ENCODE results near the gene MTMR2. TPM values are rescaled to one million over a fixed set of nuclear protein-coding genes. Genes with fewer than 3 reads are reported as not detected.

The MTMR2 gene
- total and polyA plus RNA-seq, 9 of the 15 experiments (the other 6 are each of a cell fraction or from before 2014, with no cell fraction given) = 12.6 to 35.8 (median 25.2) TPM

DNA sequence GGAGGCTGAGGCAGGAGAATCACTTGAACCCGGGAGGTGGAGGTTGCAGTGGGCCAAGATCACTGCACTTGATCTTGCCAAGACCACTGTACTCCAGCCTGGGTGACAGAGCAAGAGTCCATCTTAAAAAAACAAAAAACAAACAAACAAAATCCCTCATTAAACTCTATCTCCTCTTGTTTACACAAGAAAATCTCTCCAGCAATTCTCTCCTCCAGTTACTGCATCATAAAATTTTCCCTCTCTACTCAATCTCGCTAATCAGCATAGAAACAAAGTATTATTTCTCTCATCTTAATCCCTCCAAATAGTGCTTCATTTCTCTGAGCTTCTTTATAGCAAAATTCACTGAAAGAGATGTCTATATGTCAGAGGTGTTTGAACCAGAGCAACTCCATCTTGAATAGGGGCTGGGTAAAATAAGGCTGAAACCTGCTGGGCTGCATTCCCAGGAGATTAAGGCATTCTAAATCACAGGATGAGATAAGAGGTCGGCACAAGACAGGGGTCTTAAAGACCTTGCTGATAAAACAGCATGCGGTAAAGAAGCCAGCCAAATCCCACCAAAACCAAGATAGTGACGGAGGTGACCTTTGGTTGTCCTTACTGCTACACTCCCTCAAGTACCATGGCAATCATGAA lies 19.8 kb downstream of the MTMR2 start:
- H3K4me3 ChIP-seq = no peak overlapping the region
- POLR2A ChIA-PET = no interaction called here
- no peak for FAIRE-seq
- TF ChIP-seq EHMT2 (IDR thresholded peaks at IDR 0.05) (no peak), MEF2D (tag; conservative IDR thresholded peaks at IDR 0.05; ENCODE audit: low read depth) (peak; percentile 32; the same call in 1 of the 2 replicates), ZNF644 (tag; IDR thresholded peaks at IDR 0.05; ENCODE audit: low read depth) (0 out of 2 replicates have a peak, but pooled peaks have one; percentile 58), PTTG1 (tag; IDR thresholded peaks at IDR 0.05; ENCODE audit: low read depth) (0 out of 2 replicates have a peak, but pooled peaks have one; percentile 66), TARDBP (IDR thresholded peaks at IDR 0.05) (no peak), SP2 (IDR thresholded peaks at IDR 0.05; ENCODE audit: extremely low read depth, low read depth, low read length, poor library complexity, severe bottlenecking) (no peak), SRSF3 (IDR thresholded peaks at IDR 0.05; ENCODE audit: insufficient read depth, low read length) (no peak), CHD4 (IDR thresholded peaks at IDR 0.05; ENCODE audit: insufficient read depth, insufficient replicate concordance, low read depth, low read length, poor library complexity, severe bottlenecking) (no peak), ZNF311 (CRISPR knock-in tag; IDR thresholded peaks at IDR 0.05) (0 out of 2 replicates have a peak, but pooled peaks have one; percentile 33), PTRF (tag; IDR thresholded peaks at IDR 0.05) (peak; percentile 49; the same call in 1 of the 2 replicates), ESRRA (IDR thresholded peaks at IDR 0.05; ENCODE audit: borderline replicate concordance, low read depth) (no peak)
- TF ChIP-seq, protein P1, sequence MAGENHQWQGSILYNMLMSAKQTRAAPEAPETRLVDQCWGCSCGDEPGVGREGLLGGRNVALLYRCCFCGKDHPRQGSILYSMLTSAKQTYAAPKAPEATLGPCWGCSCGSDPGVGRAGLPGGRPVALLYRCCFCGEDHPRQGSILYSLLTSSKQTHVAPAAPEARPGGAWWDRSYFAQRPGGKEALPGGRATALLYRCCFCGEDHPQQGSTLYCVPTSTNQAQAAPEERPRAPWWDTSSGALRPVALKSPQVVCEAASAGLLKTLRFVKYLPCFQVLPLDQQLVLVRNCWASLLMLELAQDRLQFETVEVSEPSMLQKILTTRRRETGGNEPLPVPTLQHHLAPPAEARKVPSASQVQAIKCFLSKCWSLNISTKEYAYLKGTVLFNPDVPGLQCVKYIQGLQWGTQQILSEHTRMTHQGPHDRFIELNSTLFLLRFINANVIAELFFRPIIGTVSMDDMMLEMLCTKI (IDR thresholded peaks at IDR 0.05; ENCODE audit: partially characterized antibody) = no peak
- TF ChIP-seq, protein P2, sequence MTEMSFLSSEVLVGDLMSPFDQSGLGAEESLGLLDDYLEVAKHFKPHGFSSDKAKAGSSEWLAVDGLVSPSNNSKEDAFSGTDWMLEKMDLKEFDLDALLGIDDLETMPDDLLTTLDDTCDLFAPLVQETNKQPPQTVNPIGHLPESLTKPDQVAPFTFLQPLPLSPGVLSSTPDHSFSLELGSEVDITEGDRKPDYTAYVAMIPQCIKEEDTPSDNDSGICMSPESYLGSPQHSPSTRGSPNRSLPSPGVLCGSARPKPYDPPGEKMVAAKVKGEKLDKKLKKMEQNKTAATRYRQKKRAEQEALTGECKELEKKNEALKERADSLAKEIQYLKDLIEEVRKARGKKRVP (CRISPR knock-in tag; IDR thresholded peaks at IDR 0.05) = no peak
- TF ChIP-seq, protein P3, sequence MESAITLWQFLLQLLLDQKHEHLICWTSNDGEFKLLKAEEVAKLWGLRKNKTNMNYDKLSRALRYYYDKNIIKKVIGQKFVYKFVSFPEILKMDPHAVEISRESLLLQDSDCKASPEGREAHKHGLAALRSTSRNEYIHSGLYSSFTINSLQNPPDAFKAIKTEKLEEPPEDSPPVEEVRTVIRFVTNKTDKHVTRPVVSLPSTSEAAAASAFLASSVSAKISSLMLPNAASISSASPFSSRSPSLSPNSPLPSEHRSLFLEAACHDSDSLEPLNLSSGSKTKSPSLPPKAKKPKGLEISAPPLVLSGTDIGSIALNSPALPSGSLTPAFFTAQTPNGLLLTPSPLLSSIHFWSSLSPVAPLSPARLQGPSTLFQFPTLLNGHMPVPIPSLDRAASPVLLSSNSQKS (CRISPR knock-in tag; IDR thresholded peaks at IDR 0.05) = no peak
- TF ChIP-seq, protein P4, sequence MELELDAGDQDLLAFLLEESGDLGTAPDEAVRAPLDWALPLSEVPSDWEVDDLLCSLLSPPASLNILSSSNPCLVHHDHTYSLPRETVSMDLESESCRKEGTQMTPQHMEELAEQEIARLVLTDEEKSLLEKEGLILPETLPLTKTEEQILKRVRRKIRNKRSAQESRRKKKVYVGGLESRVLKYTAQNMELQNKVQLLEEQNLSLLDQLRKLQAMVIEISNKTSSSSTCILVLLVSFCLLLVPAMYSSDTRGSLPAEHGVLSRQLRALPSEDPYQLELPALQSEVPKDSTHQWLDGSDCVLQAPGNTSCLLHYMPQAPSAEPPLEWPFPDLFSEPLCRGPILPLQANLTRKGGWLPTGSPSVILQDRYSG (tag; conservative IDR thresholded peaks at IDR 0.05; ENCODE audit: low read depth) = peak; percentile 72
- TF ChIP-seq, protein P5, sequence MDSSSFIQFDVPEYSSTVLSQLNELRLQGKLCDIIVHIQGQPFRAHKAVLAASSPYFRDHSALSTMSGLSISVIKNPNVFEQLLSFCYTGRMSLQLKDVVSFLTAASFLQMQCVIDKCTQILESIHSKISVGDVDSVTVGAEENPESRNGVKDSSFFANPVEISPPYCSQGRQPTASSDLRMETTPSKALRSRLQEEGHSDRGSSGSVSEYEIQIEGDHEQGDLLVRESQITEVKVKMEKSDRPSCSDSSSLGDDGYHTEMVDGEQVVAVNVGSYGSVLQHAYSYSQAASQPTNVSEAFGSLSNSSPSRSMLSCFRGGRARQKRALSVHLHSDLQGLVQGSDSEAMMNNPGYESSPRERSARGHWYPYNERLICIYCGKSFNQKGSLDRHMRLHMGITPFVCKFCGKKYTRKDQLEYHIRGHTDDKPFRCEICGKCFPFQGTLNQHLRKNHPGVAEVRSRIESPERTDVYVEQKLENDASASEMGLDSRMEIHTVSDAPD (CRISPR knock-in tag; IDR thresholded peaks at IDR 0.05) = no peak
- H3K4me1 ChIP-seq (replicated peaks in 1 of 2; ENCODE audit: control insufficient read depth in 2 of 2, insufficient read depth in 2 of 2, low read length in 2 of 2) = no peaks in the 10 kb centered on the region
- no peak overlapping the region for H3K27ac ChIP-seq (ENCODE audit: extremely low read depth, low read depth, low read length)
- no TSS peak for BruUV-seq (replicated peaks)
- no peaks in the 10 kb centered on the region for H3K9me1 ChIP-seq (ENCODE audit: control insufficient read depth, insufficient read depth, low read length)
- no peaks in the 10 kb centered on the region for H4K20me1 ChIP-seq (replicated peaks; ENCODE audit: control insufficient read depth, insufficient read depth, low read length)
- DNase-seq (ENCODE audit: extremely low read depth in 1 of 4, low spot score in 3 of 4) = no peak
- CTCF ChIA-PET (ENCODE audit: low intra/inter-chr PET ratio) = no interaction called here
- H3K27me3 ChIP-seq (ENCODE audit: control insufficient read depth in 2 of 2, insufficient read depth in 2 of 2, low read length in 2 of 2) = no peaks in the 10 kb centered on the region
- H2AFZ ChIP-seq (ENCODE audit: low read depth, low read length) = no peak overlapping the region
- H3K4me2 ChIP-seq (ENCODE audit: insufficient read depth, low read length) = no peak overlapping the region
- no peak for ATAC-seq
- H3K79me2 ChIP-seq (ENCODE audit: control insufficient read depth, insufficient read depth, low read length) = peaks cover 8% of the 10 kb centered on the region; the same call in 1 of the 3 replicates
- H3K9ac ChIP-seq (ENCODE audit: insufficient read depth in 1 of 2, low read depth in 2 of 2, low read length in 2 of 2) = no peak overlapping the region
- no peaks in the 10 kb centered on the region for H3K9me3 ChIP-seq (replicated peaks; ENCODE audit: control insufficient read depth, insufficient read depth, low read depth, low read length)
- intact Hi-C loops (cut with micrococcal nuclease) (no loop called here), in situ Hi-C loops (cut with MboI) (no loop called here)
- WGBS (ENCODE audit: insufficient coverage, low coverage, missing lambda C conversion rate) = 67% methylated on average over 5 of the region's 5 CpGs
- no peaks in the 10 kb centered on the region for H3K36me3 ChIP-seq (ENCODE audit: control insufficient read depth, insufficient read depth, low read length)
